GM23248 (cell line): ENCODE data around the gene ZNF564.

Experiments used
- EZH2 ChIP-seq: fragments of 200-600 bp; sonication (generic); IDR thresholded peaks from 2 replicates; pipeline ENCODE4 v1.6.1; 2018; ENCODE audit warnings: antibody characterized with exemption, mild to moderate bottlenecking; ENCODE audit not compliant: insufficient read depth, poor library complexity, severe bottlenecking
- EZH2phosphoT487 ChIP-seq: fragments of 200-600 bp; sonication (generic); IDR thresholded peaks from 2 replicates; pipeline ENCODE4 v1.6.1; 2018; ENCODE audit warnings: antibody characterized with exemption, moderate library complexity, mild to moderate bottlenecking, low read depth; ENCODE audit not compliant: insufficient read depth

GRCh38 chr19:12580180-12580694 lies 29.0 kb upstream of the ZNF564 start:
- TF ChIP-seq EZH2 (no peak), EZH2phosphoT487 (0 out of 2 replicates have a peak, but pooled peaks have one; percentile 38)
